HFFc6 (cell line): ENCODE measurements around the gene NF2. TPM values are rescaled to one million over a fixed set of nuclear protein-coding genes. Genes with fewer than 3 reads are reported as not detected.

Experiments
- DNase-seq: peaks from one replicate; pipeline ENCODE4 v3.0.0-alpha.2; 2018
- H3K27ac Mint-ChIP-seq: 2 replicates; pipeline ENCODE4 v1.8.0; 2020; ENCODE audit warnings: mild to moderate bottlenecking, mixed read lengths
- H3K27me3 Mint-ChIP-seq: 2 replicates; pipeline ENCODE4 v1.8.0; 2021; ENCODE audit warnings: mild to moderate bottlenecking, moderate library complexity, mixed read lengths; ENCODE audit not compliant: insufficient read depth
- H3K36me3 Mint-ChIP-seq: 2 replicates; pipeline ENCODE4 v1.8.0; 2021; ENCODE audit warnings: low read depth, mixed read lengths
- H3K4me1 Mint-ChIP-seq: 2 replicates; pipeline ENCODE4 v1.8.0; 2020; ENCODE audit warnings: low read depth, mixed read lengths
- H3K4me3 Mint-ChIP-seq: 2 replicates; pipeline ENCODE4 v1.8.0; 2020; ENCODE audit warnings: mild to moderate bottlenecking, moderate library complexity, mixed read lengths
- H3K9me3 Mint-ChIP-seq: 2 replicates; pipeline ENCODE4 v1.8.0; 2020; ENCODE audit warnings: mild to moderate bottlenecking, mixed read lengths
- CTCF ChIP-seq: fragments of 200-600 bp; sonication (generic); IDR thresholded peaks from 2 replicates; pipeline ENCODE4 v1.5.0; 2021; ENCODE audit warnings: antibody characterized with exemption, mild to moderate bottlenecking
- total RNA-seq, 6 experiments: library from RNA; stranded (reverse); fragmentation: NEBNext Ultra II Directional; extraction: Animal tissue kit (Norgen Biotek cat#: 25700); gene quantifications; 2 replicates in 1 of 6; 3 replicates in 5 of 6; pipeline ENCODE4 v1.2.3, GENCODE V29; 2021

The NF2 gene
- total RNA-seq, 6 experiments from 2014 or later: 161 to 184 (median 176) TPM

- no peak for TF ChIP-seq CTCF
- no peak overlapping the region for H3K27ac Mint-ChIP-seq
- H3K4me1 Mint-ChIP-seq: no peaks in the 10 kb centered on the region
- peaks cover 7% of the 10 kb centered on the region; the same call in 1 of the 2 replicates for H3K36me3 Mint-ChIP-seq
- no peaks in the 10 kb centered on the region for H3K9me3 Mint-ChIP-seq
- DNase-seq: no peak
- no peak overlapping the region for H3K4me3 Mint-ChIP-seq
- no peaks in the 10 kb centered on the region; the same call in 1 of the 2 replicates for H3K27me3 Mint-ChIP-seq
These were observed 134.8 kb downstream of the NF2 start for GRCh38 chr22:29738118-29738815.

GRCh38 chr22:29739346-29739875 is 136.0 kb downstream of the NF2 start:
- Mint-ChIP-seq H3K36me3 (peaks cover 7% of the 10 kb centered on the region; the same call in 1 of the 2 replicates), H3K4me3 (no peak overlapping the region), H3K4me1 (no peaks in the 10 kb centered on the region), H3K9me3 (no peaks in the 10 kb centered on the region), H3K27ac (no peak overlapping the region), H3K27me3 (no peaks in the 10 kb centered on the region; the same call in 1 of the 2 replicates)
- no peak for TF ChIP-seq CTCF
- no peak for DNase-seq

- Mint-ChIP-seq H3K27ac (no peak overlapping the region), H3K4me3 (no peak overlapping the region), H3K36me3 (peaks cover 7% of the 10 kb centered on the region; the same call in 1 of the 2 replicates), H3K9me3 (no peaks in the 10 kb centered on the region), H3K27me3 (no peaks in the 10 kb centered on the region; the same call in 1 of the 2 replicates), H3K4me1 (peaks cover 7% of the 10 kb centered on the region)
- TF ChIP-seq CTCF: no peak
- no peak for DNase-seq
These were observed 136.8 kb downstream of the NF2 start for GRCh38 chr22:29740216-29740615.

- H3K4me1 Mint-ChIP-seq: peaks cover 8% of the 10 kb centered on the region
- DNase-seq: no peak
- H3K9me3 Mint-ChIP-seq: no peaks in the 10 kb centered on the region
- no peaks in the 10 kb centered on the region; the same call in 1 of the 2 replicates for H3K27me3 Mint-ChIP-seq
- H3K36me3 Mint-ChIP-seq: peaks cover 10% of the 10 kb centered on the region; the same call in 1 of the 2 replicates
- TF ChIP-seq CTCF: no peak
- no peak overlapping the region for H3K4me3 Mint-ChIP-seq
- no peak overlapping the region for H3K27ac Mint-ChIP-seq
These were observed 138.5 kb downstream of the NF2 start for GRCh38 chr22:29741926-29742325.

- H3K27ac Mint-ChIP-seq: no peak overlapping the region
- no peak for DNase-seq
- peaks cover 10% of the 10 kb centered on the region for H3K36me3 Mint-ChIP-seq
- no peaks in the 10 kb centered on the region; the same call in 1 of the 2 replicates for H3K27me3 Mint-ChIP-seq
- no peak overlapping the region for H3K4me3 Mint-ChIP-seq
- peaks cover 8% of the 10 kb centered on the region for H3K4me1 Mint-ChIP-seq
- no peak for TF ChIP-seq CTCF
- no peaks in the 10 kb centered on the region for H3K9me3 Mint-ChIP-seq
These were observed 138.9 kb downstream of the NF2 start for GRCh38 chr22:29742326-29742725.
